HG03432 (cell line): ENCODE results near the gene THOP1.

Experiments
- ATAC-seq: cut with Tn5 transposase; IDR thresholded peaks from one replicate; pipeline ENCODE4 v1.9.1; 2021; ENCODE audit warnings: mild to moderate bottlenecking, moderate library complexity; ENCODE audit not compliant: unreplicated experiment

The THOP1 gene

GRCh38 chr19:2761876-2762782, 23.2 kb upstream of the THOP1 start:
- no peak for ATAC-seq

- no peak for ATAC-seq
Measured at GRCh38 chr19:2762783-2763496, 22.4 kb upstream of the THOP1 start.

- no peak for ATAC-seq
Measured at GRCh38 chr19:2763687-2764086, 21.6 kb upstream of the THOP1 start.

- ATAC-seq, result no peak
Measured at GRCh38 chr19:2764945-2765344, 20.4 kb upstream of the THOP1 start.

GRCh38 chr19:2765376-2765775, 19.9 kb upstream of the THOP1 start:
- ATAC-seq, result no peak

- ATAC-seq, result no peak
Measured at GRCh38 chr19:2766594-2767372, 18.5 kb upstream of the THOP1 start.

GRCh38 chr19:2767688-2768087, 17.6 kb upstream of the THOP1 start:
- no peak for ATAC-seq

GRCh38 chr19:2768365-2769132, 16.8 kb upstream of the THOP1 start:
- no peak for ATAC-seq

- ATAC-seq, result no peak
Measured at GRCh38 chr19:2769218-2769617, 16.1 kb upstream of the THOP1 start.

GRCh38 chr19:2770055-2771013, 15.0 kb upstream of the THOP1 start:
- no peak for ATAC-seq

- no peak for ATAC-seq
Measured at GRCh38 chr19:2771786-2772674, 13.3 kb upstream of the THOP1 start.

GRCh38 chr19:2774083-2774679, 11.1 kb upstream of the THOP1 start:
- no peak for ATAC-seq

- no peak for ATAC-seq
Measured at GRCh38 chr19:2774953-2775555, 10.2 kb upstream of the THOP1 start.

GRCh38 chr19:2775556-2776430, 9.5 kb upstream of the THOP1 start:
- ATAC-seq, result no peak

- no peak for ATAC-seq
Measured at GRCh38 chr19:2777952-2778683, 7.2 kb upstream of the THOP1 start.

- ATAC-seq, result no peak
Measured at GRCh38 chr19:2779121-2779740, 6.1 kb upstream of the THOP1 start.
